Frontal cortex (tissue), 4 donors: ENCODE results near the gene PTMS. TPM values are rescaled to one million over a fixed set of nuclear protein-coding genes. Genes with fewer than 3 reads are reported as not detected.
A peak's percentile ranks its signal among the peaks of the same experiment; 100 is the strongest.

Source experiments
- DNase-seq, 2 donors: peaks; one replicate each; pipeline ENCODE4 v3.0.0; 2012; ENCODE audit warnings: low spot score in 2 of 2
- FAIRE-seq: peaks from 2 replicates; lab custom pipeline; 2012; peaks lifted over from hg19 to GRCh38; lab: Jason Lieb, UNC
- total RNA-seq: library from RNA; depleted of rRNA; stranded (reverse); fragments of >200 nt; gene quantifications from one replicate; pipeline ENCODE4 v1.2.3, GENCODE V29; 2014
- donor health status: control.
- donor health status: control.
- donor health status: control.

Gene PTMS
- total RNA-seq, 1 donor from 2014 or later, result 47.7 TPM

DNA sequence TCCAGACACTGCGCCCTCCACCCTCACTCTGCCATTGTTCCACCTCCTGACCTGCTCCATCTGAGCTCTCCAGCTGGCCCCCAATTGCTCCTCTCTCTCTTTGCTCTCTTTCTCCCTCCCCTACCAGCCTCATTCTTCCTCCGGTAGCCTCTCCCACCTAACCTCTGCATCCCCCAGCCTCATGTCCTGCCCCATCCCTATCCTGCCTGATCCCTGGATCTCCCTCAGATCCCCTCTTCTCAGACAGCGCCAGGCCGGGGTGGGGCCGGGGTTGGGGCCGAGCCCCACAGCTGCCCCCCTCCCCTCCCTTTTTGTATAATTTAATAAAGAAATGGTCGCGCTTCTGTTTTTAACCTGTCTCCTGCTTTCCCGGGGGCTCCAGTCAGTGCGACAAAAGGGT lies 4.4 kb downstream of the PTMS start:
- FAIRE-seq, result no peak
- no peak for DNase-seq

DNA sequence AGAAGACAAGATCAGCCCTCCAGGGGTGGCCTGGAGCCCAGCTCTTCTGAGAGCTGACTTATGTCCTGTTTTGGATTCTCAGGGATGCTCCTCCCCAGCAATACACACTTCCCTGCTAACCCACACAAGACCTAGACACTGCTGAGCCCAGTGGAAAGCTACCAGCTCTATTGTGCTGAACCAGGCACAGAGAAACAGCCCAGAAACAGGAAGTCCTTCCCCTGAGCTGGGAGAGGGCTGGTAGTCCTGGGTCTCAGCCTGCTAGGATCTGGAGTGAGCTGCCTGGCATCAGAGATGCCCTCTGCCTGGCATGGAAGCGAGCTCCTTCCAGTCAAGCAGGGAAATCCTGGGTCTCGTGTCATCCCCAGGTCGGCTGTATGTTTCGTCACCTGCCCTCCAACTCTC lies 4.9 kb downstream of the PTMS start:
- FAIRE-seq, result no peak
- DNase-seq, result peak in 1 of 2 donors; percentile 45

- no peak for FAIRE-seq
Measured at GRCh38 chr12:6771509-6772330, 5.6 kb downstream of the PTMS start.

DNA sequence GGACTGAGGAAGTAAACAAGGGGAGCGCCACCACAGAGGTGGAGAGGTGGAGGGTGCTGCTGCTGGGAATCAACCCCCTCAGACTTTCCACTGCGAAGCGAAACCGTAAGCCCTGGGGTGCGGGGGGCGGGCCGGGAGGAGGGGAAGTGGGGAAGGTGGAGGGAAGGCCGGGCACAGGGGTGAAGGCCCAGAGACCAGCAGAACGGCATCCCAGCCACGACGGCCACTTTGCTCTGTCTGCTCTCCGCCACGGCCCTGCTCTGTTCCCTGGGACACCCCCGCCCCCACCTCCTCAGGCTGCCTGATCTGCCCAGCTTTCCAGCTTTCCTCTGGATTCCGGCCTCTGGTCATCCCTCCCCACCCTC lies 6.2 kb downstream of the PTMS start, which contains the start of gene LAG3:
LAG3 (plus strand) TSS at position 190 of the 365 bp plus-strand sequence. CDS start 333 bp downstream, outside the sequence.
- peak in 1 of 2 donors; percentile 39 for DNase-seq
- no peak for FAIRE-seq

More at GRCh38 chr12:6771509-6772330, 5.6 kb downstream of the PTMS start:
- peak in 1 of 2 donors; percentile 24 for DNase-seq

- FAIRE-seq, result no peak
- DNase-seq, result peak in 1 of 2 donors; percentile 45
Measured at GRCh38 chr12:6772726-6773589, 6.8 kb downstream of the PTMS start.

DNA sequence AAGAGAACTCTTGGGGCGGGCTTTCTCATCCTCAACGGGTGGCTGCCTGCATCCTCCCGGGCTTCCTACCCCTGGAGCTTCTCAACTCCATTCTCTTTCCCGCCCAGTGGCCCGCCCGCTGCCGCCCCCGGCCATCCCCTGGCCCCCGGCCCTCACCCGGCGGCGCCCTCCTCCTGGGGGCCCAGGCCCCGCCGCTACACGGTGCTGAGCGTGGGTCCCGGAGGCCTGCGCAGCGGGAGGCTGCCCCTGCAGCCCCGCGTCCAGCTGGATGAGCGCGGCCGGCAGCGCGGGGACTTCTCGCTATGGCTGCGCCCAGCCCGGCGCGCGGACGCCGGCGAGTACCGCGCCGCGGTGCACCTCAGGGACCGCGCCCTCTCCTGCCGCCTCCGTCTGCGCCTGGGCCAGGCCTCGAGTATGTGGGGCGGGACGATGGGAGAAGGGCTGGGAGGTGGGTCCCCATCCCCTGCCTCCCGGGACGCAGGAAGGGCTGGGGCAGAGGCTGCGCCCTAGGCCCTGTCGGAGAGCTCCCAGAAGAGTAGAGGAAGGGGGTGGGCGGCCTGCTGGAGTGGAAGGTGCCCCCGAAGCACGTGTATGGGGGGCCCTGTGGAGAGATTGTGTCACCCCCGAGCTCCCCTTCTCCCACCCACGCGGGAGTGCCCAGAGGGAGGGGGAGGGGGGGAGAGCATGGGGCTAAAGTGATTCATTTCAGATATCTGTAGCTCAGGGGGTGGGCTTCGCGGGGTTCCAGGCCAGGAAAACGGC lies 7.6 kb downstream of the PTMS start:
- DNase-seq (no peak), FAIRE-seq (no peak)

- no peak for FAIRE-seq
- no peak for DNase-seq
Measured at GRCh38 chr12:6774499-6775062, 8.4 kb downstream of the PTMS start.

GRCh38 chr12:6775185-6776174 lies 9.3 kb downstream of the PTMS start:
- DNase-seq, result no peak
- no peak for FAIRE-seq

DNA sequence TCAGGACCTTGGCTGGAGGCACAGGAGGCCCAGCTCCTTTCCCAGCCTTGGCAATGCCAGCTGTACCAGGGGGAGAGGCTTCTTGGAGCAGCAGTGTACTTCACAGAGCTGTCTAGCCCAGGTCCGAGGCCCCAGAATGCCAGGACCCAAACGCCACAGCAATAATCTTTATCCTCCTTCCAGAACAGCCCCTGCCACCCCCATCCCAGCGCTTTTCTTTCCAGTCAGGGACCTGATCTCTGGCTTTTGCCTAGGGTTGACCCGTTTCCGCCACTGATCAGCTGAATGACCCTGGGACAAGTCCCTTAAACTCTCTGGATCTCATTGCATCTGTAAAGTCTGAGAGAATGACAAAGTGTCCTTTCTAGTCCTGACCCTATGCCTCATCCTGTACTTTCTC lies 11.2 kb downstream of the PTMS start:
- no peak for DNase-seq
- no peak for FAIRE-seq

- no peak for FAIRE-seq
- DNase-seq, result no peak
Measured at GRCh38 chr12:6778217-6778573, 12.0 kb downstream of the PTMS start.

GRCh38 chr12:6778574-6779550 lies 12.7 kb downstream of the PTMS start:
- FAIRE-seq, result no peak
- peak; percentile 74 to 84 for DNase-seq

DNA sequence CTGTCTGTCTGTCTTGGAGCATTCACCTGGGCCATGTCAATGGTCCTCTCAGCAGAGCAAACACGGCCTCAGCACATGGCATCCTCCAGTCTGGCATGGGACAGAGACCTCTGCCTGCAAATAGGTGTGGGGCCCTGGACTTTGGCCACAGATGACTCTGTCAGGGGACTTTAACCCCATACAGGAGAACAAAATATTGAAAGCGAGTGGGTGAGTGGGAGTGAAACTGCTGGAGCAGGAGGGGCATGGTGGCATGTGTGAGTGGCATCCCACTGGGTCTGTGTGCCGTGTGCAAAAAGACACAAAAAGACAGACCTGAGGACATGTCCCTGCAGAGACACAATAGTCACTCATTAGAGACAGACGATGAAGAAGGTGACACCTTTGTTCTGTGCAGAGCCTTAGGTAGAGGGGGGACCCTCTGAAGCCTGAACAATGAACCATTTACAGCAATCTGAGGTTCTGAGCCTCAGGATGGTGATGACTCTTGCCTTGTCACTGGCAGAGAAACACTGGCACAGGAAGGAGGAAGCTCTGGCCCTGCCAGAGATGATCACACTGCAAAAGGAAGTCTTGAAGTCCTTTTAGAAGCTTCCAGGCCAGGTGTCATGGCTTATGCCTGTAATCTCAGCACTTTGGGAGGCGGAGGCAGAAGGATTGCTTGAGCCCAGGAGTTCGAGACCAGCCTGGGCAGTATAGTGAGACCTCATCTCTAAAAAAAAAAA lies 13.7 kb downstream of the PTMS start:
- FAIRE-seq (no peak), DNase-seq (no peak)

DNA sequence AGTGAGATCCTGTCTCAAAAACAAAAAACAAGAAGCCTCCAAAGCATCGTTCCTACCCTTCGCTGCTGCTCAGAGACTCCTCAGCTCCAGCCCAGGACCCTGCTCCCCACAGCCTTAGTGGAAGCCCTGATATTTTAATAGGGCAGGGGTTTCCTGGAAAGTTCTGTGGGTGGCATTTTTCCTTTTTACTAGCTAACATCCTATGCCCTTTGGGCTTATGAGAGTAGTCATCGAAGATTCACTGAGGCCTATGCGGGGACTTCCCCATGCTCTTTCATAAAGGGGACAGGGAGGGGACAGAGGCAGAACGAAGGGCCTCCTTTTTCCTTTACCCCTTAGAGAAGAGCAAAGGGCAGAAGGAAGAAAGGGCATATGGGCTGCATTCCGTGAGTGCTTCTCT lies 14.4 kb downstream of the PTMS start:
- no peak for DNase-seq
- no peak for FAIRE-seq

- no peak for DNase-seq
- no peak for FAIRE-seq
Measured at GRCh38 chr12:6782119-6782518, 16.0 kb downstream of the PTMS start.

GRCh38 chr12:6782850-6783566 lies 16.8 kb downstream of the PTMS start:
- FAIRE-seq, result no peak

DNA sequence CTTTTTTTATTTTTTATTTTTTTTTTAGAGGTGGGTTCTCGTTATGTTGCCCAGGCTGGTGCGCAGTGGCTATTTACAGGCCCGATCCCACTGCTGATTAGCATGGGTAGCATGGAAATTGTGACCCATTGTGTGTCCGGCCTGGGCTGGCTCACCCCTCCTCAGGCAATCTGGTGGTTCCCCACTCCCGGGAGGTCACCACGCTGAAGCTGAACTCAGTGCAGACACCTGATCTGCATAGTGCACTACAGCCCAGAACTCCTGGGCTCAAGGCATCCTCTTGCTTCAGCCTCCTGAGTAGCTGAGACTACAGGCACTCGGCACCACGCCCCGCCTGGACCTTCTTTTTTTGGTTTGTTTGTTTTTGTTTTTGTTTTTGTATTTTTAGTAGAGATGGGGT lies 17.7 kb downstream of the PTMS start:
- DNase-seq (no peak), FAIRE-seq (no peak)

More at GRCh38 chr12:6782850-6783566, 16.8 kb downstream of the PTMS start:
- no peak for DNase-seq
